ENCODE measurements around the gene DNER.

The DNER gene

DNA sequence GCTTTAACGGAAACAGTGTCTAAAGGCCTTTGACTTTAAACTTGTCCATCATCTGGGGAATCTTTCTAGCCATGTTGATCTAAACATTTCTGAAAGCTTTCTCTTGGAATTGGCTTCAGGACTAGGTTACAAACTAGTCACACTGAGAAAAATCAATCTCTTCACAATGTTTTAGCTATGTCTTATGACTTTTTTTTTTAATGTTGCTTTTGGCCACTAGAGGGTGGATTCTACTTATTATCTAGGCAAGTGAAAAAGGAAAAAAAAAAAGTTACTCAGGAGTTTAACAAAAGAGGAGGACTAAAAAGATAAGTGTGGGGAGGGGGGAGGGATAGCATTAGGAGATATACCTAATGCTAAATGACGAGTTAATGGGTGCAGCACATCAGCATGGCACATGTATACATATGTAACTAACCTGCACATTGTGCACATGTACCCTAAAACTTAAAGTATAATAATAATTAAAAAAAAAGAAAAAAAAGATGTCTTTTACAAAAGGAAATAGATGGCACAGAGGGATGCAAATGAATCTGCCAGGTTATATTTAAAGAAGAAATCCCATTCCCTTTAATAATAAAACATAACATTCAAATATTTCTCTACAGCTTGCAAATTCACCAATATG, 282.9 kb downstream of the DNER start:
- TF ChIP-seq, protein P1, sequence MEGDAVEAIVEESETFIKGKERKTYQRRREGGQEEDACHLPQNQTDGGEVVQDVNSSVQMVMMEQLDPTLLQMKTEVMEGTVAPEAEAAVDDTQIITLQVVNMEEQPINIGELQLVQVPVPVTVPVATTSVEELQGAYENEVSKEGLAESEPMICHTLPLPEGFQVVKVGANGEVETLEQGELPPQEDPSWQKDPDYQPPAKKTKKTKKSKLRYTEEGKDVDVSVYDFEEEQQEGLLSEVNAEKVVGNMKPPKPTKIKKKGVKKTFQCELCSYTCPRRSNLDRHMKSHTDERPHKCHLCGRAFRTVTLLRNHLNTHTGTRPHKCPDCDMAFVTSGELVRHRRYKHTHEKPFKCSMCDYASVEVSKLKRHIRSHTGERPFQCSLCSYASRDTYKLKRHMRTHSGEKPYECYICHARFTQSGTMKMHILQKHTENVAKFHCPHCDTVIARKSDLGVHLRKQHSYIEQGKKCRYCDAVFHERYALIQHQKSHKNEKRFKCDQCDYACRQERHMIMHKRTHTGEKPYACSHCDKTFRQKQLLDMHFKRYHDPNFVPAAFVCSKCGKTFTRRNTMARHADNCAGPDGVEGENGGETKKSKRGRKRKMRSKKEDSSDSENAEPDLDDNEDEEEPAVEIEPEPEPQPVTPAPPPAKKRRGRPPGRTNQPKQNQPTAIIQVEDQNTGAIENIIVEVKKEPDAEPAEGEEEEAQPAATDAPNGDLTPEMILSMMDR (IDR thresholded peaks at IDR 0.05; ENCODE audit: control extremely low read depth, extremely low read depth, low read depth, missing control alignments): peak; percentile 12
- no peak for DNase-seq (ENCODE audit: extremely low spot score)
- POLR2A ChIA-PET: no interaction called here
- CTCF ChIA-PET: no interaction called here

DNA sequence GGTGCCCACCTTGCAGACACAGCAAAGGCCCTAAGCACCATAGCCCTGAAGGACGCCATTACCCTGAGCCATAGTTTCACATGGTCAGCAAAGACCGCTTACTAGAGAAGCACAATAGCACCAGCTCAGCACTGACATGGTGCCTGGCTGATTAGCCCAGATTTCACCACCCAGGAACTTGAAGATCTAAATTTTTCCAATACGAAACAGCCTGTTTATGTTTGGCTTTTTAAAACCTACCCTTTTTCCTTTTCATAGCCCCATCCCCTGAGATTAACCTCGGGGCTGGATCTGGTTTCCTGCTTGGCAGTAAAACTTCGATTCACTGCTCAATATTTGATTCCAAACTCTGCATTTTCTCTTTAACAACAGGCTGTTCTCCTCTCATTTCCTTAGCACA, 284.8 kb downstream of the DNER start:
- TF ChIP-seq, protein P1 (IDR thresholded peaks at IDR 0.05; ENCODE audit: control extremely low read depth, extremely low read depth, low read depth, missing control alignments): no peak
- ChIA-PET POLR2A (no interaction called here), CTCF (no interaction called here)
- no peak for DNase-seq (ENCODE audit: extremely low spot score)

DNA sequence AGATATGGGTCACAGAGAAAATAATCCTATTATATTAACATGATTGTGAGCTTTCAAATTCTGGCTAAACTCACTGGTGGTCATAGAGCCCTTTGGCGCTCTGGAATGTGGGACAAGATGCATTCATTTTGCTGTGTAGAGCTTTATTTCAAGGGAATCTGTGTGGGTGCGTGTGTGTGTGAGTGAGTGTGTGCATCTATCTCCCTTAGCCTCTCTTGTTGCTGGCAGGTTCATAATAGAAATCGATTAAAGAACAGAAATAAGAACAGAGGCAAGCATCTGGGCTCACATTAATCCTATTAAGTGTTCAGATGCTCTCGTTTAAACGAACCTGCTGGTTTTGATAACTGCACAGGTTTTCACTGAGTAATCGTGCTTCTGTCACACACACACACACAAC, 287.9 kb downstream of the DNER start:
- TF ChIP-seq, protein P1 (IDR thresholded peaks at IDR 0.05; ENCODE audit: control extremely low read depth, extremely low read depth, low read depth, missing control alignments): no peak
- POLR2A ChIA-PET: no interaction called here
- DNase-seq (ENCODE audit: extremely low spot score): no peak
- CTCF ChIA-PET: no interaction called here

DNA sequence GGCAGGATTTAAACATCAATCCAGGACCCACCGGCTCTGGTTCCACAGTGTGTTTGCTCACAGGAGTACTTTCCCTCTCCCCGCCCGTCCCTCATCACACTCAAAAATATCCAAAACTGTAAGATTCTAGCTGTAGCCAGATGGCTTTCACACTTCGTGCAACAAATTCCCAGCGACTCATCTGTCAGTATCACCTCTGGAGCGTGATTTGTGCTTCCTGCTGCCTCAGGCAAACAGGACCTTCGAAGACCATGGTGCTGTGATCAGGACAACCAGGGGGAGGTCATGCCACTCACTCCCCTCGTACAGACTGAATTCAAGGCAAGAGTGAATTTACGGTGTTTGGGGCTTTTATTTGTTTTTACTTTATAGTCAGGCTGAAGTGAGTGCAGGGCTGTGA, 288.8 kb downstream of the DNER start:
- CTCF ChIA-PET: interaction anchor here (1.1 kb wide), 1 partner anchor 13 kb away, joined by 3 read pairs; no protein-coding TSS in a partner anchor
- TF ChIP-seq, protein P1 (IDR thresholded peaks at IDR 0.05; ENCODE audit: control extremely low read depth, extremely low read depth, low read depth, missing control alignments): no peak
- DNase-seq (ENCODE audit: extremely low spot score): no peak
- POLR2A ChIA-PET: no interaction called here

DNA sequence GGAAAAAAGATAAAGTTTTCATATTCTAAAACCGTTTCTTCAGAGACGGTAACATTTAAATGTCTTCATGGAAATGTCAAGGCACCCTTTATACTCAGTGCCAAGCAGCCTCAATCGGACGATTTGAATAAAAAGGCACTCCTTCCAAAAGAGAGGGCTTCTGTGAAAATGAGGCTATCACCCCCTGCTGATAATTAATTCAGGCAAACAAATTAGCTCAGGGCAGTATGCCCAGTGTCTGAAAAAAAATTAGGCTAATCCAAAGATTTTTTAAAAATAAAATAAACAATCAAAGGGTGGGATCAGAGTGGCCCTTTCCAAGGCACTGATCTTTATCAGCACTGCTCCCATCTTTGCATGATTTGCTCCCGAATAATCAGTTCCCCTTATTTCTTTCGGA, 292.3 kb downstream of the DNER start:
- CTCF ChIA-PET: interaction anchor here (1.1 kb wide), 1 partner anchor 21 kb away, joined by 3 read pairs; no protein-coding TSS in a partner anchor
- POLR2A ChIA-PET: no interaction called here
- TF ChIP-seq, protein P1 (IDR thresholded peaks at IDR 0.05; ENCODE audit: control extremely low read depth, extremely low read depth, low read depth, missing control alignments): no peak
- DNase-seq (ENCODE audit: extremely low spot score): no peak

DNA sequence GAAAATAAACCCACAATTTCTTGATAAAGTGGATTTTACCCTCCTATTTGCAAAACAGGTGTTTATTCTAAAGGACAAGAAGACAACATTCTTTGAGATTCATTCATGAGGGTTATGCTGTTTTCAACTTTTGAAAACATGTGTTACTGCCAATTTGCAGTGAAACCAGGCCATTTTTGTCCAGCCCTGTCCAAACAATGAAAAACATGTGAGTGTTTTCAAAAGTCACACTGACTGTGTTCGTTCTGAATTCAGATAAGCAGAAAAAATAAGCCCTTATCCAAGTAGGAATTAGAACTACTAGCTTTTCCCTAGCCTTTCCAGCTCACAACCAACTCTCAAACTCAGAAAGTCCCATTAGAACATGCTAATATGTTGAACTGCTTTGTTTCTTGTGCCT, 295.2 kb downstream of the DNER start:
- DNase-seq (ENCODE audit: extremely low spot score): no peak
- TF ChIP-seq, protein P1 (IDR thresholded peaks at IDR 0.05; ENCODE audit: control extremely low read depth, extremely low read depth, low read depth, missing control alignments): no peak
- CTCF ChIA-PET: no interaction called here
- POLR2A ChIA-PET: no interaction called here
